Dermis blood vessel endothelial cell (primary cell): ENCODE data around the gene SMIM5. TPM values are rescaled to one million over a fixed set of nuclear protein-coding genes. Genes with fewer than 3 reads are reported as not detected.

Experiments used
- DNase-seq: peaks from one replicate; pipeline ENCODE4 v3.0.0; 2010
- total RNA-seq: library from RNA; depleted of rRNA; stranded (reverse); fragments of >200 nt; gene quantifications from 2 replicates; pipeline ENCODE4 v1.2.3, GENCODE V29; 2014

Gene SMIM5
- total RNA-seq, 1 donor from 2014 or later, result not detected

GRCh38 chr17:75603123-75603522 is 30.1 kb upstream of the SMIM5 start:
- DNase-seq, result no peak

- DNase-seq, result no peak
These were observed 29.1 kb upstream of the SMIM5 start for GRCh38 chr17:75604034-75604695.

- no peak for DNase-seq
These were observed 27.4 kb upstream of the SMIM5 start for GRCh38 chr17:75605790-75606189.

GRCh38 chr17:75607086-75607485 is 26.1 kb upstream of the SMIM5 start:
- DNase-seq, result no peak

GRCh38 chr17:75610103-75610984 is 22.9 kb upstream of the SMIM5 start:
- DNase-seq, result no peak

- DNase-seq, result no peak
These were observed 21.3 kb upstream of the SMIM5 start for GRCh38 chr17:75611851-75612429.

GRCh38 chr17:75612906-75613626 is 20.2 kb upstream of the SMIM5 start:
- DNase-seq, result no peak

- DNase-seq, result no peak
These were observed 19.2 kb upstream of the SMIM5 start for GRCh38 chr17:75614006-75614405.

- DNase-seq, result no peak
These were observed 18.5 kb upstream of the SMIM5 start for GRCh38 chr17:75614556-75615270.

- no peak for DNase-seq
These were observed 17.9 kb upstream of the SMIM5 start for GRCh38 chr17:75615301-75615700.

GRCh38 chr17:75616521-75617122 is 16.6 kb upstream of the SMIM5 start:
- no peak for DNase-seq

- no peak for DNase-seq
These were observed 16.0 kb upstream of the SMIM5 start for GRCh38 chr17:75617218-75617617.

- no peak for DNase-seq
These were observed 15.6 kb upstream of the SMIM5 start for GRCh38 chr17:75617675-75618074.

- DNase-seq, result peak; percentile 69
These were observed 13.5 kb upstream of the SMIM5 start for GRCh38 chr17:75619506-75620431.

GRCh38 chr17:75621489-75621888 is 11.7 kb upstream of the SMIM5 start:
- DNase-seq, result no peak

GRCh38 chr17:75622076-75622475 is 11.2 kb upstream of the SMIM5 start:
- DNase-seq, result no peak

- DNase-seq, result no peak
These were observed 10.4 kb upstream of the SMIM5 start for GRCh38 chr17:75622771-75623273.

- no peak for DNase-seq
These were observed 9.8 kb upstream of the SMIM5 start for GRCh38 chr17:75623386-75623785.

- no peak for DNase-seq
These were observed 9.2 kb upstream of the SMIM5 start for GRCh38 chr17:75624021-75624420.

- DNase-seq, result no peak
These were observed 8.4 kb upstream of the SMIM5 start for GRCh38 chr17:75624714-75625345.
